GM21529 (cell line): Measurements from ENCODE around the gene CPA1.

ENCODE experiments used
- ATAC-seq: cut with Tn5 transposase; IDR thresholded peaks from one replicate; pipeline ENCODE4 v1.9.1; 2021; ENCODE audit not compliant: unreplicated experiment

Gene CPA1

GRCh38 chr7:130423501-130424037 is 43.3 kb downstream of the CPA1 start:
- no peak for ATAC-seq

GRCh38 chr7:130425796-130426195 is 45.5 kb downstream of the CPA1 start:
- no peak for ATAC-seq

- no peak for ATAC-seq
Observed at GRCh38 chr7:130426564-130426963, 46.3 kb downstream of the CPA1 start.

GRCh38 chr7:130429019-130429418 is 48.7 kb downstream of the CPA1 start:
- ATAC-seq, result no peak

GRCh38 chr7:130430115-130430514 is 49.8 kb downstream of the CPA1 start:
- no peak for ATAC-seq

GRCh38 chr7:130430841-130431666 is 50.8 kb downstream of the CPA1 start:
- no peak for ATAC-seq

- ATAC-seq, result no peak
Observed at GRCh38 chr7:130432886-130433285, 52.6 kb downstream of the CPA1 start.

GRCh38 chr7:130433301-130433700 is 53.0 kb downstream of the CPA1 start:
- ATAC-seq, result no peak

- ATAC-seq, result no peak
Observed at GRCh38 chr7:130435311-130435854, 55.1 kb downstream of the CPA1 start.

- ATAC-seq, result no peak
Observed at GRCh38 chr7:130436253-130436652, 56.0 kb downstream of the CPA1 start.
